Liver (tissue), 9 donors: ENCODE measurements around the gene ZSWIM2. TPM values are rescaled to one million over a fixed set of nuclear protein-coding genes. Genes with fewer than 3 reads are reported as not detected.

ENCODE experiments used
- DNase-seq: peaks from one replicate; pipeline ENCODE4 v3.0.0-alpha.2; 2017; ENCODE audit warnings: low spot score
- H3K27ac ChIP-seq, 2 donors: one replicate each; pipeline ENCODE4 v1.7.0; 2013; ENCODE audit warnings: inconsistent platforms in 2 of 2, low read length in 2 of 2, control low read depth in 1 of 2, low read depth in 1 of 2, mild to moderate bottlenecking in 1 of 2
- H3K27me3 ChIP-seq, 4 donors: one replicate each; pipeline versions ENCODE4 v1.6.1 to v1.7.0; 2013; ENCODE audit warnings: low read length in 3 of 4, inconsistent platforms in 1 of 4, mild to moderate bottlenecking in 1 of 4, moderate library complexity in 1 of 4; ENCODE audit not compliant: control insufficient read depth in 4 of 4, insufficient read depth in 4 of 4
- H3K36me3 ChIP-seq, 4 donors: one replicate each; pipeline versions ENCODE4 v1.6.1 to v1.7.0; 2013; ENCODE audit warnings: low read length in 3 of 4, mild to moderate bottlenecking in 3 of 4, low read depth in 1 of 4, moderate library complexity in 1 of 4; ENCODE audit not compliant: control insufficient read depth in 4 of 4, insufficient read depth in 3 of 4
- H3K4me1 ChIP-seq, 4 donors: one replicate each; pipeline versions ENCODE4 v1.6.1 to v1.7.0; 2013; ENCODE audit warnings: low read length in 3 of 4, mild to moderate bottlenecking in 3 of 4, moderate library complexity in 1 of 4; ENCODE audit not compliant: control insufficient read depth in 4 of 4, insufficient read depth in 4 of 4
- H3K4me3 ChIP-seq, 3 donors: one replicate each; pipeline versions ENCODE4 v1.6.1 to v1.7.0; 2013; ENCODE audit warnings: low read length in 3 of 3, control low read depth in 1 of 3, low read depth in 1 of 3, mild to moderate bottlenecking in 1 of 3
- H3K9ac ChIP-seq, 2 donors: one replicate each; pipeline ENCODE4 v1.7.0; 2013; ENCODE audit warnings: low read length in 2 of 2, mild to moderate bottlenecking in 2 of 2, moderate library complexity in 2 of 2, control low read depth in 1 of 2, low read depth in 1 of 2
- H3K9me3 ChIP-seq, 4 donors: one replicate each; pipeline versions ENCODE4 v1.6.1 to v1.7.0; 2013; ENCODE audit warnings: low read length in 3 of 4; ENCODE audit not compliant: control insufficient read depth in 4 of 4
- ATF3 ChIP-seq: IDR thresholded peaks from 2 replicates; pipeline ENCODE4 v1.6.1; 2016; ENCODE audit warnings: antibody characterized with exemption
- CTCF ChIP-seq: fragments of 150-350 bp; IDR thresholded peaks from 2 replicates; pipeline ENCODE4 v1.5.1; 2017; ENCODE audit warnings: improper control_type of control experiment, low read depth, low read length; ENCODE audit not compliant: missing input control
- EGR1 ChIP-seq, 2 donors: IDR thresholded peaks; 2 replicates each; pipeline ENCODE4 v1.6.1; 2016 to 2018; ENCODE audit warnings: antibody characterized with exemption in 2 of 2, low read depth in 2 of 2
- FOXA1 ChIP-seq: IDR thresholded peaks from 2 replicates; pipeline ENCODE4 v1.6.1; 2016; ENCODE audit warnings: antibody characterized with exemption
- FOXA2 ChIP-seq: IDR thresholded peaks from 2 replicates; pipeline ENCODE4 v1.6.1; 2016; ENCODE audit warnings: antibody characterized with exemption
- GABPA ChIP-seq, 2 donors: IDR thresholded peaks in 1 of 2; conservative IDR thresholded peaks in 1 of 2; 2 replicates each; pipeline ENCODE4 v1.6.1; 2016; ENCODE audit warnings: antibody characterized with exemption in 2 of 2, mild to moderate bottlenecking in 1 of 2, moderate library complexity in 1 of 2
- HNF4A ChIP-seq, 2 donors: conservative IDR thresholded peaks; 2 replicates each; pipeline ENCODE4 v1.6.1; 2016; ENCODE audit warnings: antibody characterized with exemption in 2 of 2, mild to moderate bottlenecking in 2 of 2
- HNF4G ChIP-seq: IDR thresholded peaks from 2 replicates; pipeline ENCODE4 v1.6.1; 2016; ENCODE audit warnings: antibody characterized with exemption
- JUND ChIP-seq, 2 donors: IDR thresholded peaks; 2 replicates each; pipeline ENCODE4 v1.6.1; 2016; ENCODE audit warnings: antibody characterized with exemption in 2 of 2
- MAX ChIP-seq: IDR thresholded peaks from 2 replicates; pipeline ENCODE4 v1.6.1; 2016; ENCODE audit warnings: antibody characterized with exemption
- NR2F2 ChIP-seq: IDR thresholded peaks from 2 replicates; pipeline ENCODE4 v1.6.1; 2016; ENCODE audit warnings: antibody characterized with exemption
- RAD21 ChIP-seq, 2 donors: IDR thresholded peaks; 2 replicates each; pipeline ENCODE4 v1.6.1; 2016; ENCODE audit warnings: antibody characterized with exemption in 2 of 2, mild to moderate bottlenecking in 2 of 2
- REST ChIP-seq: IDR thresholded peaks from 2 replicates; pipeline ENCODE4 v1.6.1; 2016; ENCODE audit warnings: antibody characterized with exemption, mild to moderate bottlenecking
- RXRA ChIP-seq, 2 donors: IDR thresholded peaks; 2 replicates each; pipeline ENCODE4 v1.6.1; 2017 to 2018; ENCODE audit warnings: antibody characterized with exemption in 2 of 2, mild to moderate bottlenecking in 1 of 2
- SP1 ChIP-seq: IDR thresholded peaks from 2 replicates; pipeline ENCODE4 v1.6.1; 2018; ENCODE audit warnings: antibody characterized with exemption, mild to moderate bottlenecking
- TAF1 ChIP-seq: conservative IDR thresholded peaks from 2 replicates; pipeline ENCODE4 v1.6.1; 2016; ENCODE audit warnings: antibody characterized with exemption, mild to moderate bottlenecking
- YY1 ChIP-seq: IDR thresholded peaks from 2 replicates; pipeline ENCODE4 v1.6.1; 2016; ENCODE audit warnings: antibody characterized with exemption, mild to moderate bottlenecking
- ZBTB33 ChIP-seq: IDR thresholded peaks from 2 replicates; pipeline ENCODE4 v1.6.1; 2016; ENCODE audit warnings: antibody characterized with exemption
- whole genome bisulfite sequencing: extraction: QIAGEN DNeasy Blood & Tissue Kit; methylation state at CpG from one replicate; pipeline ENCODE4 v1.1.7; 2013; 5-methylcytosine and 5-hydroxymethylcytosine counted together
- polyA plus RNA-seq, 2 donors: library from polyadenylated mRNA; stranded (reverse) in 1 of 2; unstranded in 1 of 2; fragments of 200-250 nt in 1 of 2; fragments of >200 nt in 1 of 2; fragmentation: Nextera tagmentation in 1 of 2; extraction: Ambion mirVana in 1 of 2; gene quantifications; one replicate each; pipeline versions ENCODE4 v1.2.1 to v1.2.3, GENCODE V29; 2013 to 2015
- total RNA-seq, 2 donors: library from RNA; depleted of rRNA; stranded (reverse); fragments of >200 nt; gene quantifications; one replicate each; pipeline ENCODE4 v1.2.3, GENCODE V29; 2014
- donor health status: healthy.
- donor health status: healthy.
- donor health status: healthy.
- donor health status: healthy.
- donor health status: healthy.

Gene ZSWIM2
- total and polyA plus RNA-seq, 4 donors = not detected

- H3K9me3 ChIP-seq = no peaks in the 10 kb centered on the region
- H3K36me3 ChIP-seq = no peaks in the 10 kb centered on the region
- H3K27ac ChIP-seq = no peak overlapping the region
- WGBS = 77% methylated on average over 1 of the region's 1 CpG
- DNase-seq = no peak
- H3K4me3 ChIP-seq = no peak overlapping the region
- no peak overlapping the region for H3K9ac ChIP-seq
- no peaks in the 10 kb centered on the region for H3K4me1 ChIP-seq
- no peak for TF ChIP-seq GABPA (IDR thresholded peaks at IDR 0.05 in 1 of 2, conservative IDR thresholded peaks at IDR 0.05 in 1 of 2)
- TF ChIP-seq RAD21 (IDR thresholded peaks at IDR 0.05) = no peak
- no peak for TF ChIP-seq FOXA1
- no peak for TF ChIP-seq FOXA2
- TF ChIP-seq SP1 = no peak
- TF ChIP-seq ZBTB33 = no peak
- TF ChIP-seq TAF1 = no peak
- TF ChIP-seq YY1 = no peak
- no peak for TF ChIP-seq NR2F2
- no peak for TF ChIP-seq RXRA (IDR thresholded peaks at IDR 0.05)
- no peak for TF ChIP-seq EGR1 (IDR thresholded peaks at IDR 0.05; ENCODE audit: low read depth in 2 of 2)
- TF ChIP-seq REST = no peak
- TF ChIP-seq MAX = no peak
- TF ChIP-seq HNF4G = no peak
- TF ChIP-seq JUND (IDR thresholded peaks at IDR 0.05) = no peak
- no peak for TF ChIP-seq CTCF
- no peak for TF ChIP-seq ATF3
- no peak for TF ChIP-seq HNF4A (conservative IDR thresholded peaks at IDR 0.05)
- no peaks in the 10 kb centered on the region for H3K27me3 ChIP-seq
These were observed 19.4 kb upstream of the ZSWIM2 start for GRCh38 chr2:186868344-186868743.
